ENCODE measurements around the gene OR5D18. TPM values are rescaled to one million over a fixed set of nuclear protein-coding genes. Genes with fewer than 3 reads are reported as not detected.
"Not testable (repeated sequence)": the region's sequence is repeated elsewhere in the genome, so short reads cannot be mapped to it uniquely, and the experiment has no call there.

The OR5D18 gene
- total RNA-seq = not detected

GRCh38 chr11:55819330-55819729 is at the start of gene OR5D18:
OR5D18 (plus strand) TSS chr11:55819630; CDS start chr11:55819630, 0 bp downstream.
- H3K9me3 Mint-ChIP-seq = peaks cover 22 to 25% of the 10 kb centered on the region in 2 donors
- no peak within 1 kb of the TSS for H3K27ac Mint-ChIP-seq
- DNase-seq (ENCODE audit: low spot score in 2 of 2) (no peak), ATAC-seq (no peak)
- H3K36me3 Mint-ChIP-seq = peaks cover 0 to 4% of the 10 kb centered on the region in 2 donors

DNA sequence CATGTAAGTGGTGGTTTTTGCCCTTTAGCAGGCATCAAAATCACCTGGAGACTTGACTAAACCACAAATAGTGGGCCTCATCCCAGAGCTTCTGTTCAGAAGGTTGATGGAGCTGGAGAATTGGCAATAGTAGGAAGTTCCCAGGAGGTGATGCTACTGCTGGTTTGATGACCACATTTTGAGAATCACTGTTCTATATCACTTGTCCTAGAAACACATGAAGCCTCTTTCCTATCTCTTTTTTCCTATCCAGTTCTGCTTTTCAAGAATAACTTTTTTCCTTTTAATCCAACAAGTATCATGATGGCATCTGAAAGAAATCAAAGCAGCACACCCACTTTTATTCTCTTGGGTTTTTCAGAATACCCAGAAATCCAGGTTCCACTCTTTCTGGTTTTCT is 46.3 kb upstream of the OR5D18 start, which contains the start of gene OR5D13:
Gene OR5D13, plus strand, starts transcription at position 301 of the 400 bp plus-strand sequence. Its CDS starts 0 bp downstream, at position 301.
- peaks cover 18 to 19% of the 10 kb centered on the region in 2 donors for H3K9me3 Mint-ChIP-seq
- no peak for DNase-seq (ENCODE audit: low spot score in 2 of 2)
- no peak for ATAC-seq
- H3K27ac Mint-ChIP-seq = no peak within 1 kb of the TSS
- peaks cover 0 to 5% of the 10 kb centered on the region in 2 donors for H3K36me3 Mint-ChIP-seq

DNA sequence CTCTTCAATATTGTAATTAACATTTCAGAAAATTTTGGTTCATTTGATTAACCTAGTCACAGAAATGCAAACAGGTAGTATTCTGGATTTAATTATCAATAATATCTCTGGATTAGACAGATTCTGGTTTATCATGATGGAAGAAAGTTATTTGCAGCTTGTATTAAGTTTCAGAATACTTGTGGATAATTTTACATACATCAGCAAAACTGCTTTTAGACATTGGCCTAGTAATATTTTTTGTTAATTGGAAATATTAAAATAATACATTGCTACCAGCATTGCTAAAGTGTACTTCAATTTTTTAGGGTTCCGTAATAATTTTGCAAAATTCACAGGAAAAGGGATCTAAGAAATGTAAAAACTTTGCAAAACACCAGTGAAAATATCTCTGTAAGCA is 27.8 kb upstream of the OR5D18 start:
- Mint-ChIP-seq H3K9me3 (peaks cover 21 to 23% of the 10 kb centered on the region in 2 donors), H3K36me3 (peaks cover 0 to 7% of the 10 kb centered on the region in 2 donors), H3K27ac (no peak overlapping the region)
- DNase-seq (ENCODE audit: low spot score in 2 of 2) (no peak), ATAC-seq (no peak)

DNA sequence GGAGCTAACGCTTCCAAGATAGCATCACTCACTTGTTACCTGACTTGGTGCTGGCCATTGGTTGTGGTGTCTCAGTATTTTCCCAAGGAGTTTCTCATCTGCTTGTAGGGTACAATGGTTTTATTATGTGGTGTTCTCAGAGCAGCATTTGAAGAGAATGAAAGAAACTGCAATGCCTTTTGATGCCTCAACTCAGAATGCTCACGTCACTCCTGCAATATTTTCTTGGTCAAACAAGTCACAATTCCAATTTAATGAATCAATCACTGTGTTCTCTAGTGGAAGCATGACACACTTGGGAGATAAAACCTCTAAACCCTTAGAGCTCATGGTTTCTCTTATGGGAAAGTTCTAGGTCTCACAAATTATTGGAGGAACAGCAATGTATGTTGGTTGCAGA is 26.1 kb upstream of the OR5D18 start:
- Mint-ChIP-seq H3K27ac (no peak overlapping the region), H3K36me3 (no peaks in the 10 kb centered on the region), H3K9me3 (peaks cover 14 to 17% of the 10 kb centered on the region in 2 donors)
- no peak for DNase-seq (ENCODE audit: low spot score in 2 of 2)
- no peak for ATAC-seq

DNA sequence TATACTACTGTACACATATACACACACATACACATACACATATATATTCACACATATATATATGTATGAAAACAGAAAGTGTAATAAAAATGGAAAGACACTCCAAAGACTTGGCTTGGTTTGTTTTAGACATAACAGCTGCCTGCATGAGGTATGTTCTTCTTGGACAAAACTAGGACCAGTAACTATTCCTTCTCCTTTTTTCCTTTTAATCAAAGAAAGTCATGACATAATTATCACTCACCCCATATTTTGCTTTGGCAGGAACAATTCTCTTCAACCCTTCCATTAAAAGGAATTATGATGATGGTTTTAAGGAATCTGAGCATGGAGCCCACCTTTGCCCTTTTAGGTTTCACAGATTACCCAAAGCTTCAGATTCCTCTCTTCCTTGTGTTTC is 24.2 kb upstream of the OR5D18 start, which contains the start of gene OR5D14:
Gene OR5D14, plus strand, starts transcription at position 301 of the 400 bp plus-strand sequence. Its CDS starts 0 bp downstream, at position 301.
- peaks cover 24 to 28% of the 10 kb centered on the region in 2 donors for H3K9me3 Mint-ChIP-seq
- peaks cover 0 to 6% of the 10 kb centered on the region in 2 donors for H3K36me3 Mint-ChIP-seq
- ATAC-seq = no peak
- H3K27ac Mint-ChIP-seq = no peak within 1 kb of the TSS
- DNase-seq (ENCODE audit: low spot score in 2 of 2) = no peak

DNA sequence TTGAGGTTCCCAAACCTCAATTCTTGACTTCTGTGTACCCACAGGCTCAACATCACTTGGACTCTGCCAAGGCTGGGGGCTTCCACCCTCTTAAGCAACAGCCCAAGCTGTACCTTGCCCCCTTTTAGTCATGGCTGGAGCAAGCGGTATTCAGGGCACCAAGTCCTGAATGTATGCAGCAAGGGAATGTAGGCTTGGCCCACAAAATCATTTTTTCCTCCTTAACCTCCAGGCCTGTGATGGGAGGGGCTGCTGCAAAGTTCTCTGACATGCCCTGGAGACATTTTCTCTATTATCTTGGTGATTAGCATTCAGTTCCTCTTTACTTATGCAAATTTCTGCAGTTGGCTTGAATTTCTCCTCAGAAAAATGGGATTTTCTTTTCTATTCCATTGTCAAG is 13.2 kb upstream of the OR5D18 start:
- ATAC-seq (no peak), DNase-seq (ENCODE audit: low spot score in 2 of 2) (no peak)
- Mint-ChIP-seq H3K36me3 (peaks cover 0 to 6% of the 10 kb centered on the region in 2 donors), H3K9me3 (peaks cover 24 to 32% of the 10 kb centered on the region in 2 donors), H3K27ac (no peak overlapping the region)

DNA sequence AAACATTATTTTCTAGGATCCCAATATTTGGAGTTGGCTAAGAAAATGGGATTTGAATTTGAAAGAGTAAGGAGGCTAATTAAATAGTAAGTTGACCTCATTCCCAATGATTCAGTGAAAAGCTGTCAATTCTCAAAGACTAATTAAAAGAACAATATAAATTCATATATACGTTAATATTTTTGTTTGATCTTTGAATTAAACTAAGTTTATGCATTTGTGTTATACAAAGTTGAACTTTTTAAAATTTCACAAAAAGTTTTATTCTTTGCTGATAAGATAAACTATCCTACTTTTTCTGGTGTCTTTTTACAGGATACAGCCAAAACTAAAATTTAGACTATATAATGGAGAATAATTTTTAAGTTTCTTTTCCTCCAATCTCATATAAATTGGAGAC is 8.4 kb upstream of the OR5D18 start, which contains the start of gene OR5L1:
Gene OR5L1, plus strand, starts transcription at position 301 of the 400 bp plus-strand sequence. CDS start 100 bp downstream, outside the sequence.
- Mint-ChIP-seq H3K36me3 (peaks cover 0 to 6% of the 10 kb centered on the region in 2 donors), H3K9me3 (peaks cover 31 to 32% of the 10 kb centered on the region in 2 donors), H3K27ac (no peak within 1 kb of the TSS)
- ATAC-seq = no peak
- DNase-seq (ENCODE audit: low spot score in 2 of 2) = no peak

GRCh38 chr11:55826919-55827318 is 7.5 kb downstream of the OR5D18 start, which contains the start of gene OR5L2:
OR5L2 (plus strand) TSS chr11:55827219; CDS start chr11:55827219, 0 bp downstream.
- H3K27ac Mint-ChIP-seq = no peak within 1 kb of the TSS
- H3K36me3 Mint-ChIP-seq = no peaks in the 10 kb centered on the region
- peaks cover 13 to 18% of the 10 kb centered on the region in 2 donors for H3K9me3 Mint-ChIP-seq
- ATAC-seq = no peak
- no peak for DNase-seq (ENCODE audit: low spot score in 2 of 2)

- no peaks in the 10 kb centered on the region for H3K36me3 Mint-ChIP-seq
- peaks cover 13 to 19% of the 10 kb centered on the region in 2 donors for H3K9me3 Mint-ChIP-seq
- no peak for ATAC-seq
- no peak for DNase-seq (ENCODE audit: low spot score in 2 of 2)
- H3K27ac Mint-ChIP-seq = no peak within 1 kb of the TSS
Observed at GRCh38 chr11:55838452-55838851, 19.0 kb downstream of the OR5D18 start, which contains the start of gene OR5D16. OR5D16 (plus strand) TSS chr11:55838752; CDS start chr11:55838752, 0 bp downstream.

DNA sequence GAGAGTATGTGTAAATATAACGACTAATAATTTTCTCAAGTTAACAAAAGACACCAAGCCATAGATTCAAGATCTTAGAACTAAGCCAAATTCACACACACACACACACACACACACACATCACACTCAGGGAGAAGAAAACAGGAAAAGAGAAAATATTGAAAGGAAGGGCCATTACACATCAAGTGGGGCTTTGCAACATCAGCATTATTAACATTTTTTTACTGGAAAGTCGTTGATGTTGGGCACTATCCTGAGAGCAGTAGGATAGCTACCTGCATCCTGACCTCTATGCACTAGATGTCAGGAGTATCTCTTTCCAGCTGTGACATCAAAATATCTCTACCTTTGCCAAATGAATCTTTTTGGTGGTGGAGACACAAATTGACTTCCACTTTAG is 28.0 kb downstream of the OR5D18 start:
- ATAC-seq (no peak), DNase-seq (ENCODE audit: low spot score in 2 of 2) (no peak)
- no peak overlapping the region for H3K27ac Mint-ChIP-seq
- peaks cover 13 to 14% of the 10 kb centered on the region in 2 donors for H3K9me3 Mint-ChIP-seq
- no peaks in the 10 kb centered on the region for H3K36me3 Mint-ChIP-seq

- H3K9me3 Mint-ChIP-seq = peaks cover 14 to 24% of the 10 kb centered on the region in 2 donors
- ATAC-seq (no peak), DNase-seq (ENCODE audit: low spot score in 2 of 2) (no peak)
- H3K27ac Mint-ChIP-seq = no peak overlapping the region
- H3K36me3 Mint-ChIP-seq = no peaks in the 10 kb centered on the region
Observed at GRCh38 chr11:55849037-55849436, 29.6 kb downstream of the OR5D18 start.

DNA sequence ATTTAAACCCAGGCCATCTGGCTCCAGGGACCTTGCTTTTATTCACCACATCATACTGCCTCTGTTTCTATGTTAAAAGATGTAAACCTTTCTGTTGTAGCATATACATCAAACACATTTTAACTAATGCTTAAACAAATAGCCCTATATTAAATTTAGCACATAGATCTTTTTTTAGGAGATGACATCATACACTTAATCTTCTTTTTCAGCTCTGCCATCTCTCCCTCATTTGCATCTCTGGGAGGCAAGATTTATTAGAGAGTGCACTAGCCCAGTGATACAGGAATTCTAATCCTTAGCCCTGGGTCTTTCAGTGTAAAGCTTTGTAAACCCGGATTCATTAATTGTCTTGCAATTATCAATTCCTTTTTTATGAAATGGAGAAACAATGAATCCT is 32.7 kb downstream of the OR5D18 start:
- no peak overlapping the region for H3K27ac Mint-ChIP-seq
- H3K9me3 Mint-ChIP-seq = peaks cover 14 to 30% of the 10 kb centered on the region in 2 donors
- no peaks in the 10 kb centered on the region for H3K36me3 Mint-ChIP-seq
- no peak for DNase-seq (ENCODE audit: low spot score in 2 of 2)
- ATAC-seq = no peak

DNA sequence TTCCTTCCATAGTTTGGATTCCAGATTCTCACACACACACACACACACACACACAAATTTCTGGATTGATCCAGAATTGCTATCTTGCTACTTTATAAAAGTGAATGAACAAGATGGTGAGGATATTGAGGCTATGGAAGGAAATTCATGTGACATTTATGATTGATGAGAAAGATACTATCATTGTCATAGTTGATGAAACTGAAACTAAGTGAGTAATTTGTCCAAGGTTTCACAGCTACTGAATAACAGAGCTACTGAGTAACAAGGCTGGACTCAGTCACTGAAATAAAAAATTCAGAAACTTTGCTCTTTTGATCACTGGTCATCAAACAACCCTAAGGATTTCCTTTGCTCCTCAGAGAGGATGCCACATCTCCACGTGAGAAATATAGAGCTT is 35.3 kb downstream of the OR5D18 start:
- DNase-seq (ENCODE audit: low spot score in 2 of 2) = no peak
- Mint-ChIP-seq H3K9me3 (peaks cover 20 to 25% of the 10 kb centered on the region in 2 donors), H3K36me3 (no peaks in the 10 kb centered on the region), H3K27ac (no peak overlapping the region)
- ATAC-seq = no peak

DNA sequence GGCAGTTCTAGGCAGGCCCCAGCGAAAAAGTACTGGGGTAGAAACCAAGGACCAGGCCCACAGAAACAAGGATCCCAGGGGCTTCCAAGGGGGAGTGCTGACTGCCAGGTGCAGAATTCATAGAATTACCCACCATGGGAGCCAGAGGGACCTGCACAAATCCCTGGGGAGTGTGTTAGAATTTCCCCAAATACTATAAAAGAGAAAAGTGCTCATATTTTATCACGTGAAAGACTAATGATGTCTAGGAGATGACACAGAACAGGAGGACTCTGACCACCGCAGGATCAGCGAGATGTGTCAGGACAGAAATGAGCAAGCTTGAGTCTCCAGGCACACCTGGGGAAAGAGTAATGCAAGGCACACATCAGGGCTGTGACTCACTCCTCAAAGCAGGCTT is 47.9 kb downstream of the OR5D18 start:
- peaks cover 12 to 14% of the 10 kb centered on the region in 2 donors for H3K9me3 Mint-ChIP-seq
- peaks cover 0 to 12% of the 10 kb centered on the region in 2 donors for H3K36me3 Mint-ChIP-seq
- not testable (repeated sequence) for DNase-seq (ENCODE audit: low spot score in 2 of 2); ATAC-seq; H3K27ac Mint-ChIP-seq

Other genes with a start within 250 kb of the OR5D18 start
- not detected for gene OR4C16, start 247.5 kb upstream of the OR5D18 start, total RNA-seq
- not detected for gene OR4C11, start 212.0 kb upstream of the OR5D18 start, total RNA-seq
- gene OR4P4, start 184.5 kb upstream of the OR5D18 start, total RNA-seq = not detected
- gene OR4S2, start 171.3 kb upstream of the OR5D18 start, total RNA-seq = not detected
- not detected for gene OR4C6, start 157.4 kb upstream of the OR5D18 start, total RNA-seq
- gene OR5D13, start 46.2 kb upstream of the OR5D18 start, total RNA-seq = not detected
- gene OR5D14, start 24.1 kb upstream of the OR5D18 start, total RNA-seq = not detected
- gene OR5L1, start 8.3 kb upstream of the OR5D18 start, total RNA-seq = not detected
- not detected for gene OR5L2, start 7.6 kb downstream of the OR5D18 start, total RNA-seq
- gene OR5D16, start 19.1 kb downstream of the OR5D18 start, total RNA-seq = not detected
- not detected for gene TRIM51, start 63.7 kb downstream of the OR5D18 start, total RNA-seq
- gene OR5W2, start 95.0 kb downstream of the OR5D18 start, total RNA-seq = not detected
- not detected for gene OR5I1, start 116.8 kb downstream of the OR5D18 start, total RNA-seq
- not detected for gene OR10AG1, start 150.3 kb downstream of the OR5D18 start, total RNA-seq
- gene OR5F1, start 175.0 kb downstream of the OR5D18 start, total RNA-seq = not detected
- gene OR5AS1, start 208.0 kb downstream of the OR5D18 start, total RNA-seq = not detected